PC-9 (cell line): ENCODE results near the gene SLCO4A1. TPM values are rescaled to one million over a fixed set of nuclear protein-coding genes. Genes with fewer than 3 reads are reported as not detected.

ENCODE experiments used
- BruUV-seq: library from RNA; stranded (reverse); fragments of 400-500 nt; replicated peaks from 2 replicates; lab custom pipeline; 2021; lab: Mats Ljungman, UMichigan
- CTCF ChIA-PET: fragments of 300-600 bp; sonication (Branson Sonifier 250); formaldehyde crosslinking; loops from one replicate; lab custom pipeline; 2022; ENCODE audit warnings: antibody characterized with exemption; lab: Charles Lee
- POLR2A ChIA-PET: fragments of 300-600 bp; sonication (Branson Sonifier 250); formaldehyde crosslinking; loops from one replicate; lab custom pipeline; 2022; ENCODE audit warnings: antibody characterized with exemption; ENCODE audit not compliant: unreplicated experiment; lab: Charles Lee
- DNase-seq, 2 experiments: peaks; one replicate each; pipeline versions ENCODE4 v3.0.0 to v3.0.0-alpha.2; 2015 to 2022; ENCODE audit warnings: mixed read lengths in 1 of 2
- H2AFZ ChIP-seq: fragments of 200-600 bp; sonication (generic); 2 replicates; pipeline ENCODE4 v1.8.1; 2017; ENCODE audit warnings: antibody characterized with exemption
- H3F3A ChIP-seq: fragments of 200-600 bp; sonication (generic); 2 replicates; pipeline ENCODE4 v1.8.1; 2017; ENCODE audit warnings: antibody characterized with exemption, mild to moderate bottlenecking, low read depth; ENCODE audit not compliant: insufficient read depth
- H3K27ac ChIP-seq: fragments of 200-600 bp; sonication (generic); 2 replicates; pipeline ENCODE4 v1.6.1; 2016; ENCODE audit warnings: mixed run types
- H3K27me3 ChIP-seq: fragments of 200-600 bp; sonication (generic); 2 replicates; pipeline ENCODE4 v1.6.1; 2016; ENCODE audit warnings: low read depth, mixed run types; ENCODE audit not compliant: insufficient read depth
- H3K36me3 ChIP-seq: fragments of 200-600 bp; sonication (generic); 2 replicates; pipeline ENCODE4 v1.6.1; 2016; ENCODE audit warnings: low read depth, mixed run types
- H3K4me1 ChIP-seq: fragments of 200-600 bp; sonication (generic); replicated peaks from 2 replicates; pipeline ENCODE4 v1.6.1; 2016; ENCODE audit warnings: mixed run types; ENCODE audit not compliant: insufficient read depth
- H3K4me2 ChIP-seq: fragments of 200-600 bp; sonication (generic); 2 replicates; pipeline ENCODE4 v1.6.1; 2017; ENCODE audit warnings: mixed run types
- H3K4me3 ChIP-seq: fragments of 200-600 bp; sonication (generic); 2 replicates; pipeline ENCODE4 v1.6.1; 2016; ENCODE audit warnings: mixed run types
- H3K79me2 ChIP-seq: fragments of 200-600 bp; sonication (generic); 2 replicates; pipeline ENCODE4 v1.6.1; 2017; ENCODE audit warnings: low read depth, mixed run types
- H3K9me2 ChIP-seq: fragments of 200-600 bp; sonication (generic); 2 replicates; pipeline ENCODE4 v1.8.1; 2017; ENCODE audit warnings: mild to moderate bottlenecking; ENCODE audit not compliant: insufficient read depth
- H3K9me3 ChIP-seq: fragments of 200-600 bp; sonication (generic); 2 replicates; pipeline ENCODE4 v1.8.1; 2016; ENCODE audit warnings: low read depth; ENCODE audit not compliant: insufficient read depth
- H4K20me1 ChIP-seq: fragments of 200-600 bp; sonication (generic); 2 replicates; pipeline ENCODE4 v1.8.1; 2017; ENCODE audit not compliant: insufficient read depth
- CTCF ChIP-seq: fragments of 200-600 bp; sonication (generic); conservative IDR thresholded peaks from 2 replicates; pipeline ENCODE4 v1.6.1; 2017; ENCODE audit warnings: mixed run types, antibody characterized with exemption, mild to moderate bottlenecking, moderate library complexity
- EZH2 ChIP-seq: fragments of 200-600 bp; sonication (generic); IDR thresholded peaks from 2 replicates; pipeline ENCODE4 v1.8.0; 2017; ENCODE audit warnings: antibody characterized with exemption, low read depth
- intact Hi-C: fragments of 100-400 bp; cut with micrococcal nuclease; formaldehyde crosslinking; loops from one replicate; pipeline ENCODE4 v1.10.0; 2022; ENCODE audit not compliant: unreplicated experiment
- total RNA-seq: library from RNA; stranded (reverse); gene quantifications from 2 replicates; pipeline ENCODE4 v1.2.3, GENCODE V29; 2021

SLCO4A1 gene
- total RNA-seq, 1 experiment from 2014 or later = 19.3 TPM

DNA sequence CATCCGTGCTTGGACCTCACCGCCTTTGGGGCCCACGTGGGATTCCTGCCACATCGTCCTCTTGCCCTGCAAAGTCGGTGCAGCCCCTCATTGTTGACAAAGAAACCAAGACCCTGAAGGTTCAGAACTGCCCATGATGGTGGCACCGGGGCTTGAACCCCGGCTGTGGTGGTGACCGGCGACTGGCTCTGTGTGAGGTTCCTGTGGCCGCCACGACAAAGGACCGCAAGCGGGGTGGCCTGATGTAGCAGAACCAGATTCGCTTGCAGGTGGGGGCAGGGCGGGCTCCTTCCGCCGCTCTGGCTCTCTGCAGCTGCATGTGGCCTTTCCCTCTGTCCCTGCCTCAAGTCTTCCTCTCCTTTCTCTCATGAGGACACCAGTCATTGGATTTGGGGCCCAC lies 28.7 kb downstream of the SLCO4A1 start:
- H3K27ac ChIP-seq = no peak overlapping the region
- 0 out of 2 replicates have a peak, but pooled peaks cover 6% of the 10 kb centered on the region for H3K36me3 ChIP-seq
- ChIA-PET CTCF (no interaction called here), POLR2A (no interaction called here)
- no peak overlapping the region for H3K4me3 ChIP-seq
- H3K9me3 ChIP-seq = no peaks in the 10 kb centered on the region
- H3K9me2 ChIP-seq = no peaks in the 10 kb centered on the region
- no peak for DNase-seq
- peaks cover 20% of the 10 kb centered on the region for H4K20me1 ChIP-seq
- no peak overlapping the region for H3K4me2 ChIP-seq
- TF ChIP-seq EZH2 (no peak), CTCF (no peak)
- H3K4me1 ChIP-seq = no peaks in the 10 kb centered on the region
- H2AFZ ChIP-seq = no peak overlapping the region
- intact Hi-C loops = no loop called here
- H3F3A ChIP-seq = peaks cover 50% of the 10 kb centered on the region
- no TSS peak for BruUV-seq
- H3K27me3 ChIP-seq = no peaks in the 10 kb centered on the region
- H3K79me2 ChIP-seq = no peaks in the 10 kb centered on the region

DNA sequence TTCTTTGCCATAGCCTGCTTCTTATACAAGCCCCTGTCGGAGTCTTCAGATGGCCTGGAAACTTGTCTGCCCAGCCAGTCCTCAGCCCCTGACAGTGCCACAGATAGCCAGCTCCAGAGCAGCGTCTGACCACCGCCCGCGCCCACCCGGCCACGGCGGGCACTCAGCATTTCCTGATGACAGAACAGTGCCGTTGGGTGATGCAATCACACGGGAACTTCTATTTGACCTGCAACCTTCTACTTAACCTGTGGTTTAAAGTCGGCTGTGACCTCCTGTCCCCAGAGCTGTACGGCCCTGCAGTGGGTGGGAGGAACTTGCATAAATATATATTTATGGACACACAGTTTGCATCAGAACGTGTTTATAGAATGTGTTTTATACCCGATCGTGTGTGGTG lies 29.5 kb downstream of the SLCO4A1 start:
- H3K9me2 ChIP-seq = no peaks in the 10 kb centered on the region
- 0 out of 2 replicates have a peak, but pooled peaks cover 6% of the 10 kb centered on the region for H3K36me3 ChIP-seq
- POLR2A ChIA-PET = no interaction called here
- no peak overlapping the region for H3K4me3 ChIP-seq
- H2AFZ ChIP-seq = no peak overlapping the region
- no peaks in the 10 kb centered on the region for H3K27me3 ChIP-seq
- no peak overlapping the region for H3K27ac ChIP-seq
- CTCF ChIA-PET = no interaction called here
- H3F3A ChIP-seq = peaks cover 56% of the 10 kb centered on the region
- H4K20me1 ChIP-seq = peaks cover 20% of the 10 kb centered on the region
- DNase-seq = no peak
- H3K4me2 ChIP-seq = no peak overlapping the region
- intact Hi-C loops = no loop called here
- H3K4me1 ChIP-seq = no peaks in the 10 kb centered on the region
- no TSS peak for BruUV-seq
- no peaks in the 10 kb centered on the region for H3K79me2 ChIP-seq
- H3K9me3 ChIP-seq = no peaks in the 10 kb centered on the region
- TF ChIP-seq EZH2 = no peak
- TF ChIP-seq CTCF = no peak

- no peak overlapping the region for H2AFZ ChIP-seq
- 0 out of 2 replicates have a peak, but pooled peaks cover 6% of the 10 kb centered on the region for H3K36me3 ChIP-seq
- H3K4me3 ChIP-seq = no peak overlapping the region
- no peaks in the 10 kb centered on the region for H3K9me3 ChIP-seq
- no peak overlapping the region for H3K27ac ChIP-seq
- CTCF ChIA-PET = no interaction called here
- H3K4me1 ChIP-seq = peaks cover 13% of the 10 kb centered on the region
- H3K9me2 ChIP-seq = no peaks in the 10 kb centered on the region
- DNase-seq = no peak
- intact Hi-C loops = no loop called here
- H3K79me2 ChIP-seq = no peaks in the 10 kb centered on the region
- no peaks in the 10 kb centered on the region for H3K27me3 ChIP-seq
- TF ChIP-seq CTCF (no peak), EZH2 (no peak)
- no peak overlapping the region for H3K4me2 ChIP-seq
- POLR2A ChIA-PET = no interaction called here
- BruUV-seq = no TSS peak
- H4K20me1 ChIP-seq = peaks cover 9% of the 10 kb centered on the region
- peaks cover 56% of the 10 kb centered on the region for H3F3A ChIP-seq
Measured at GRCh38 chr20:62674370-62674769, 32.1 kb downstream of the SLCO4A1 start.
